ENCODE results near the gene MROH2A. TPM values are rescaled to one million over a fixed set of nuclear protein-coding genes. Genes with fewer than 3 reads are reported as not detected.
"Not testable (repeated sequence)": the region's sequence is repeated elsewhere in the genome, so short reads cannot be mapped to it uniquely, and the experiment has no call there.

Gene MROH2A
- total RNA-seq, 1 experiment from 2014 or later: not detected

- DNase-seq (ENCODE audit: low spot score) (no peak), ATAC-seq (no peak; the same call in 1 of the 2 replicates)
- POLR2A ChIA-PET: no interaction called here
- H3K36me3 Mint-ChIP-seq: no peaks in the 10 kb centered on the region
- TF ChIP-seq ZNF671 (CRISPR knock-in tag; IDR thresholded peaks at IDR 0.05) (no peak), CDX4 (CRISPR knock-in tag; IDR thresholded peaks at IDR 0.05; ENCODE audit: borderline replicate concordance) (no peak), JAZF1 (CRISPR knock-in tag; IDR thresholded peaks at IDR 0.05) (no peak)
- no peak overlapping the region for H3K4me3 Mint-ChIP-seq
- no peaks in the 10 kb centered on the region for H3K4me1 Mint-ChIP-seq
- H3K27ac Mint-ChIP-seq: no peak overlapping the region
- CTCF ChIA-PET: no interaction called here
- peaks cover 45% of the 10 kb centered on the region for H3K9me3 Mint-ChIP-seq
- peaks cover 3% of the 10 kb centered on the region; the same call in 1 of the 2 replicates for H3K27me3 Mint-ChIP-seq (ENCODE audit: low read depth)
Observed at GRCh38 chr2:233743464-233744259, 34.5 kb upstream of the MROH2A start.

GRCh38 chr2:233745073-233745755 lies 32.9 kb upstream of the MROH2A start:
- ATAC-seq: no peak
- Mint-ChIP-seq H3K4me3 (no peak overlapping the region), H3K9me3 (peaks cover 46% of the 10 kb centered on the region), H3K27me3 (ENCODE audit: low read depth) (peaks cover 8% of the 10 kb centered on the region; the same call in 1 of the 2 replicates), H3K27ac (no peak overlapping the region), H3K36me3 (peaks cover 10% of the 10 kb centered on the region), H3K4me1 (no peaks in the 10 kb centered on the region)
- no peak for DNase-seq (ENCODE audit: low spot score)
- ChIA-PET CTCF (no interaction called here), POLR2A (no interaction called here)
- TF ChIP-seq KAT7 (CRISPR knock-in tag; IDR thresholded peaks at IDR 0.05; ENCODE audit: borderline replicate concordance) (no peak), GABPB1 (CRISPR knock-in tag; IDR thresholded peaks at IDR 0.05) (peak; percentile 58; the same call in 1 of the 2 replicates), ZNF138 (CRISPR knock-in tag; conservative IDR thresholded peaks at IDR 0.05) (no peak)

- POLR2A ChIA-PET, H3K4me1 Mint-ChIP-seq: not testable (repeated sequence)
Observed at GRCh38 chr2:233745838-233746237, 32.3 kb upstream of the MROH2A start.

GRCh38 chr2:233746475-233747282 lies 31.5 kb upstream of the MROH2A start:
- Mint-ChIP-seq H3K27ac (no peak overlapping the region), H3K36me3 (peaks cover 21% of the 10 kb centered on the region), H3K9me3 (peaks cover 50% of the 10 kb centered on the region), H3K4me1 (no peaks in the 10 kb centered on the region), H3K4me3 (no peak overlapping the region), H3K27me3 (ENCODE audit: low read depth) (peaks cover 10% of the 10 kb centered on the region)
- CTCF ChIA-PET: no interaction called here
- POLR2A ChIA-PET: no interaction called here
- TF ChIP-seq GRHL2 (CRISPR knock-in tag; IDR thresholded peaks at IDR 0.05; ENCODE audit: insufficient replicate concordance, severe bottlenecking) (no peak), USF1 (CRISPR knock-in tag; IDR thresholded peaks at IDR 0.05) (no peak), ZNF416 (CRISPR knock-in tag; IDR thresholded peaks at IDR 0.05) (no peak), KAT7 (CRISPR knock-in tag; IDR thresholded peaks at IDR 0.05; ENCODE audit: borderline replicate concordance) (no peak), OVOL2 (CRISPR knock-in tag; IDR thresholded peaks at IDR 0.05; ENCODE audit: borderline replicate concordance) (no peak), FOXP1 (CRISPR knock-in tag; IDR thresholded peaks at IDR 0.05; ENCODE audit: borderline replicate concordance) (no peak), ZNF317 (CRISPR knock-in tag; IDR thresholded peaks at IDR 0.05; ENCODE audit: borderline replicate concordance, low read depth) (no peak), NR1H2 (CRISPR knock-in tag; IDR thresholded peaks at IDR 0.05) (no peak), JAZF1 (CRISPR knock-in tag; IDR thresholded peaks at IDR 0.05) (no peak), ZNF512 (CRISPR knock-in tag; IDR thresholded peaks at IDR 0.05; ENCODE audit: borderline replicate concordance) (no peak), JUN (CRISPR knock-in tag; IDR thresholded peaks at IDR 0.05) (no peak)
- ATAC-seq: no peak
- no peak for DNase-seq (ENCODE audit: low spot score)

More at GRCh38 chr2:233745838-233746237, 32.3 kb upstream of the MROH2A start:
- ATAC-seq; H3K27me3 Mint-ChIP-seq (ENCODE audit: low read depth); H3K4me3 Mint-ChIP-seq; DNase-seq (ENCODE audit: low spot score); CTCF ChIA-PET; H3K27ac Mint-ChIP-seq: not testable (repeated sequence)
- peaks cover 47% of the 10 kb centered on the region for H3K9me3 Mint-ChIP-seq
- peaks cover 13% of the 10 kb centered on the region for H3K36me3 Mint-ChIP-seq
